IPS DF 4.7 (cell line): ENCODE results near the gene FLACC1.
"Not testable (repeated sequence)": the region's sequence is repeated elsewhere in the genome, so short reads cannot be mapped to it uniquely, and the experiment has no call there.

ENCODE experiments used
- DNase-seq: peaks from one replicate; pipeline ENCODE4 v3.0.0-alpha.2; 2013; ENCODE audit warnings: low spot score; ENCODE audit errors: extremely low read depth

FLACC1 gene, protein sequence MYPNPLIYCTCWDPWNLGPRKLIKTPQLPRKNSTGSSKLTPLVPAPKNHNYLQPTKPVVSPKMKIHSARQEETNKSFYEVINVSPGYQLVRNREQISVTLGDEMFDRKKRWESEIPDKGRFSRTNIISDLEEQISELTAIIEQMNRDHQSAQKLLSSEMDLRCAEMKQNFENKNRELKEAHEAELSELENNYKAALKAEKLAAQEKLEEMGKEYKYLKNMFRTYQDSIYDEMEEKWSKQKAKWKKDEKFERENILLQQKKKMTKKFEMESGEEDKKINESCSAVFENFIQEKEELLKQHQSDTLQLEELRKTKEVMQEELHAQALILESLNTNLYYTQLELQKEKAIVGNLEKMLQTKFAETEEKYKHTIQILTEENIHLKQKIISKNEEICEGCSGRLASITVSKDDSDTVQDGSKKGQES

GRCh38 chr2:201357221-201357620, at the start of gene FLACC1:
FLACC1 (minus strand) TSS chr2:201357345; CDS start chr2:201351404, 5,941 bp downstream.
- peak; percentile 44 for DNase-seq

DNA sequence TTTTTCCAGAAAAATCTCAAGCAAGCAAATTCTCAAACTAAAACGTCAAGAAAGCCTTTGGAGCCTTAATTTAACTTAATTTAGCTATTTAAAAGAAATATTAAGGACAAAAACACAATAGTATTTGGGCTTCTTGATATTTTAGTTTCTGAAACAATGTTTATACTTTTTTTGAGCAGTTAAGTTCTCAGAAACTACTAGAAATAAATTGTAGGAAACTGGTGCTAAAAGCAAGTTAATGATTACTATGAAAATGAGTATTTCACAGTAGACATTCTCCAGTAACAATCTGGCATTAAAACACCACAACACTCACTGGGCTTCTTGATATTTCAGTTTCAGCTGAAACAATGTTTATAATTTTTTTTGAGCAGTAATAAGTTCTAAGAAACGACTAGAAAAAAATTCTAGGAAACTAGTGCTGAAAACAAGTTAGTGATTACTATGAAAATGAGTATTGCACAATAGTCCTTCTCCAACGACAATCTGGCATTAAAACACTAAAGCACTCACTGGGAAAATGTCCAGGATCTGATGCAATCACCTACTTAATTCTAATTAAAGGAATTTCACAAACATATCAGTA, 49.0 kb upstream of the FLACC1 start:
- DNase-seq = no peak

- no peak for DNase-seq
Observed at GRCh38 chr2:201404699-201405280, 47.6 kb upstream of the FLACC1 start.

- DNase-seq = no peak
Observed at GRCh38 chr2:201403880-201404279, 46.7 kb upstream of the FLACC1 start.

DNA sequence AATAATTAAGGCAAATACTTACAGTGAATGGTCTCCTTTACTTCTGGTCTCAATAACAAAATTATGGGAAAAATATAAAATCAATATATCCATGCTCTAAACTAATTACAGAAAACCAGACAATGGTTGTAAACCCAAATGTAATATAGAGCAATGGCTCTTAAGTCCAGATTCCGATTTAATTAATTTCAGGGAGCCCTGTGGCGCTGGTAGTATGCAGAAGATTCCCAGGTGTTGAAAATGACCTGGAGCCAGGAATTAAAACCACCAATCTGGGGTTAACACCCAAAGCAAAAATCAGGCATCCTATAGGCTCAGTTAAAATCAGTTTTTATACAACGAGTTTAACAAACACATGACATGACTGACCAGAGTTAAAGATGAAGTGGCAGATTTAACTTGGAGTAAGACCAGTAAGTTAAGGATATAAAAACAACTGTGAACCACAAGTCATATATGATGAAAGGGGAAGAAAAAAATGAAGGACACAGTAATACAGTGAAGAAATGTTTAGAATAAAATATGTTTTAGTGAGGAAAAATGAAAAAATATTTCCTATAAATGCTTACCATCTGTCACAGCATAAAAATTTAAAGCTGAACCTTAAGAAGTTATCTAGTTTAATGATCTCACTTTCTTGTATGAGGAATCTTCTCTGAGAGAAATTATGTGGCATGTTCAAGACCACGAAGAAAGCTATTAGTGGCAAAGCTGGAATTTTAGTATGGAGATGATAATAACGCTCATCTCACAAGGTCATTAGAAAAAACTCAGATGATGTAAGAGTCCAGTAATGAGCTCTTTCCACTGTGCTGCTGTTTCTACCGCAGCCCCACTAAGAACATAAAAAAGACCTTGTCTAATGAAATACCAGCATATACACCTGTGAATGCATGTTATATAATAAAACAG, 45.8 kb upstream of the FLACC1 start:
- no peak for DNase-seq

- DNase-seq = no peak
Observed at GRCh38 chr2:201401815-201402214, 44.7 kb upstream of the FLACC1 start.

DNA sequence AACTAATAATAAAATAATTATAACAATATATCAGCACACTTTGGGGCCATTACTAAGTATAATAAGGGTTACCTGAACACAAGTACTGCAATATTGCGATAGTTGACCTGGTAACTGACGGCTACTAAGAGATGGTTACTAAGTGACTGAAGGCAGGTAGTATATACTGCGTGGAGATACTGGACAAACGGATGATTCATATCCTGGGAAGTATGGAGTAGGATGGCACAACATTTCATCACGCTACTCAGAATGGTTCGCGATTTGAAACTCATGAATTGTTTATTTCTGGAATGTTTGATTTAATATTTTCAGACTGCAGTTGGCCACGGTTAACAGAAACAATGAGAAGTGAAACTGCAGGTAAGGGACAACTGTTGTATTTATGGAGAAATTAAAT, 39.5 kb upstream of the FLACC1 start:
- DNase-seq = no peak

DNA sequence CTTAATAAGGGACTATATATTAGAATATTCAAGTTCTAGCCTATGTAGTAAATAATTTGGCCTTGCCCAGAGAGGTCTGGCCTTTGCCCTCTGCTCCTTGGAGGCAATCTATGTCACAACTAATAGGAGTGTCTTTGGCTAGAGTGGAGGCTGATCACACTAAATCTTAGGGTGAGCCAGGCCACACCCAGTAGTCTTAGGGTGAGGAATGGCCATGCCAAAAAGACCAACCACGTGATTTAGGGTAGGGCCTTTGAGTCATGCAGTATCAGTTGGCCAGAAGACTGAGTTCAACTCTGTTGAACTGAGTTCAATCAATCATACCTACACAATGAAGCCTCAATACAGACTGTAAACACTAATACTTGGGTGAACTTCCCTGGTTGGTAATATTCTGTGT, 26.0 kb upstream of the FLACC1 start:
- DNase-seq = no peak

DNA sequence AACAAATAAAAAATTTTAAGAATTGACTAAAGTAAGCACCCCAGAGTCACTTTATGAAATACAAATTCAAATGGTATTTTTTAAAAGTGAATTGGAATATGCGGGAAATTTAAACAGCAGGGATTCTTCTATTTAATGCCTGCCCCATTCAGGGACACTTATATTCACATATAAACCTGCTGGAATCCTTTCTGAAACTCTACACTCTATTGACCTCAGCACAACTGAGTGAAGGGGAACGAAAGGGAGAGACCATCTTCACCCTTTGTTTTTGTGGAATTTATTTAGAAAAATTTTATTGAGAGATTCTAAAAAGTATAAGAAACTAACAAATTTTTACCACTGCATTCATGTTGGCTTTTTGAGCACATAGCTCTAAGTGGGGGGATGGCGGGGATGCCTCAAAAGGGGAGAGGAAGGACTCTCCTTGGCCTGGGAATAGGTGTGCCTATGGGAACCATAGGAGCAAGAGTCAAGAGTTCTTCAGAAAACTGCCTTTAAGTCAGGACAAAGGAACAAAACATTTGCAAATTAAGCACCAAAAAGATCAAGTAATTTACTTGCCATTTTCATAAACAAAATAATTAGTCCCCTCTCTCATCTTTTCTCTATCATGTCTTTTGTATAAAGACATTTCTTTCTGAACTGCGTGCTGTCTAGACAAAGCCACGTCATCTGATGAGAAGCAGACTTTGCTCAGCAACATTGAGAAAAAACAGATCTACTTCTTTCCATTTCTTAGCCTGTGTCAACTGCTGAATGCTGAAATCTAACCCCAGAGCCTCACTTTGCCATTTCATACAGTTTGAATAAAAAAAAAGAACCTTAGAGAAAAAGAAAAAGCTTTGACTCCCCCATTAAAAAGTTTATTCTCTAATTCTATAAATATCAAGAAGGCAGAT, 21.6 kb upstream of the FLACC1 start:
- DNase-seq = no peak

DNA sequence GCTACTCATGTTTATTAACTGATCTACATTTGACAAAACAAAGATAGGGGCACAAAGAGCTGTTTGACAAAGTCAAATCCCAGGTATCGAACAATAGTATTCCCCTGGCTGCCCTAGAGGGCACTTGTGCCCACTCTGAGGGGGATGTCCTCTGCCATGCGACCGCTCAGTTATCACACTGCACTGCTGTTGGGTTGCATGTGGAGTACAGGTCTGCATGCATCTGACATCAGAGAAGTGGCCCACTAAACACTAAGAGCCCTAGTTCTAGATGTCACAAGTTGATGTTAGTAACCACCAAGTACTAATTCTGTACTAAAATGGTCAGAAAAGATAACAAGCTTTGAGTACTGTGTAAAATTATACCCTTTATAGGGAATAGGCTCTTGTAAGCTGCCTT, 20.1 kb upstream of the FLACC1 start:
- no peak for DNase-seq

GRCh38 chr2:201369775-201370174, 12.6 kb upstream of the FLACC1 start:
- DNase-seq = no peak

DNA sequence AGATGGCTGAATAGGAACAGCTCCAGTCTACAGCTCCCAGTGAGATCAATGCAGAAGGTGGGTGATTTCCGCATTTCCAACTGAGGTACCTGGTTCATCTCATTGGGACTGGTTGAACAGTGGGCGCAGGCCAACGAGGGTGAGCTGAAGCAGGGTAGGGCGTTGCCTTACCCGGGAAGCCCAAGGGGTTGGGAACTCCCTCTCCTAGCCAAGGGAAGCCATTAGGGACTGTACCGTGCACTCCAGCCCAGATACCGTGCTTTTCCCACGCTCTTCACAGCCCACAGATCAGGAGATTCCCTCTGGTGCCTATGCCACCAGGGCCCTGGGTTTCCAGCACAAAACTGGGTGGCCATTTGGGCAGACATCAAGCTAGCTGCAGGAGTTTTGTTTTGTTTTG, 12.2 kb upstream of the FLACC1 start:
- DNase-seq = not testable (repeated sequence)

DNA sequence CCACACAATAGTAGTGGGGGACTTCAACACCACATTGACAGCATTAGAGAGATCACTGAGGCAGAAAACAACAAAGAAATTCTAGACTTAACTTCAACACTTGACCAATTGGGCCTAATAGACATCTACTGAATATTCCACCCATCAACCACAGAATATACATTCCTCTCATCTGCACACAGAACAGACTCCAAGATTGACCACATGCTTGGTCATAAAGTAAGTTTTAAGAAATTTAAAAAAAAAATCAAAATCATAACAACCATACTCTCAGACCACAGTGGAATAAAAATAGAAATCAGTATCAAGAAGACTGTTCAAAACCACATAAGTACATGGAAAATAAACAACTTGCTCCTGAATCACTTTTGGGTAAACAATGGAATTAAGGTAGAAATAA, 9.0 kb upstream of the FLACC1 start:
- no peak for DNase-seq

DNA sequence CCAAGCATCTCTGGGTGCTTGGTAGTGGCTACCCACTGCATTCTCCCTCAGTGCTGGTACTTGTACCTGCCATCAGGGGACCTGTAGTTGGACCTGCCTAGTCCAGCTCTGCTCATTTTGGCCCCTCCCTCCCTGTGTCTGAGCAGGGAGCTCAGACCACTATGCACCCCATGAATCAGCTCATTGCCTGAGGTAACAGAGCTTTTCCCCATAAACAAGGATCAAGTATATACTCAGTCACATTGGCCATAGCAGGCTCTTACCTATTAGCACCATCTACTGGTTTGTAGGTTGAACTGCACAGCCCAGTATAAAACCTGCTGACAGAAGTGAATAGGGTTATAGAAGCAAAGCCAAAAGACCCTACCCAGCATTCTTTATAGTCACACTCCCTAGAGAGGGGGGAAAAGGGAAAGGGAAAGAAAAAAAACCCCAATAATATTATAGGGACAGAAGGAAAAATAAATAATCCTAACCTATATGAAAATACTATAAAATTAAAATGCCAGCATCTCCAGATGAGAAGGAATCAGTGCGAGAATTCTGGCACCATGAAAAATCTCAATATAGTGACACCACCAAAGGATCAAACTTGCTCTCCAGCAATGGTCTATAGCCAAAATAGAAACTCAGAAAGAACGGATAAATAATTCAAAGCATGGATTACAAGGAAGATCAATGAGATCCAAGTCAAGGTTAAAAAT, 6.9 kb upstream of the FLACC1 start:
- DNase-seq = no peak

DNA sequence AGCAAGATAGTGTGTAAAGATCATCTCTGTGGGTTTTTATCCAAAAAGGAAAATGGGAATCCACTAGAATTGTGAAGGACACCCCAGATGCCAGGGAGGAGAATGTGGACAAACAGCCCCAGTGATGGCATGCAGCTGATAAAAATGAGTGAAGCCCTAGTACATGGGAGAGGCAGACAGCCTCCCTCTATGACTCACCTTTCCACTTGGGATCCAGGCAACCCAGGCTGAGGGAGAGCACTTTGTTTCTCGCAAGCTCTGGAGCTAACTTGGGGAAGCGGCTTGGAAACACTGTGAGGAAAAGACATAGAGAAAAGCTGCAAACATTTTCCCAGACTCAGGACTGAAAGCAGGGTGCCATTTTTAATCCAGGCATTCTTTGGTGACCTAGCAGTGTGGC, 5.3 kb upstream of the FLACC1 start:
- no peak for DNase-seq

GRCh38 chr2:201361078-201361733, 4.1 kb upstream of the FLACC1 start:
- DNase-seq = no peak

DNA sequence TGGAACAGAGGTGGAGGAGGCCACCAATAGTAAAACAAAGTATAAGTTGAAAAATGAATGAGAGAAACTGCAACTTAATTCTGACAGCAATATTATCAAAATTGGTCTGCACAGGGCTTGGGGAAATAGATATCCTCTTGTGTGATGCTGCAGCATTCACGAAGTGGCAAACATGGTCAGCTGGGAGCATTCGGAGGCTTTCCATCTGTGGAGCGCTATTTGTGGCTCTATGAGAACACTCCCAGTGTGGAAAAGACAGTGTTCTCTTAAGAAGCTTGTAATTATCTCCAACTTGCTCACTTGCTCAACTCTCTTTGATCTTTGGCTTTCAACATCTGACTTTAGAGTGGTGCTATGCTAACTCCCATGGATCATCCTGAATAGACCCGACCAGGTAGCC, 3.1 kb upstream of the FLACC1 start:
- no peak for DNase-seq

DNA sequence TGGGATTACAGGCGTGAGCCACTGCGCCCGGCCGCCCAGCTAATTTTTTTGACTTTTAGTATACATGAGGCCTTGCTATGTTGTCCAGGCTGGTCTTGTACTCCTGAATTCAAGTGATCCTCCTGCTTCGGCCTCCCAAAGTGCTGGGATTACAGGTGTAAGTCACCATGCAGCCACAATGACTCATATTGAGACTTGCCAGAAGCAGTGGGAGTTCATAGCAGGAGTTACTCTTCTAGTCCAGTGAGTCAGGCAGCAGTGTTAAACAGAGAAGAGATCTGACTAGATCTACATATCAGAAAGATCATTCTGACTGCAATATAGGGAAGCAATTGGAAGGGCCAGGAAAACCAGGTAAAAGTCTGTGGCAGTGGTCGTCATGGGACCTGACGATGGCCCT, 1.5 kb upstream of the FLACC1 start:
- no peak for DNase-seq

- DNase-seq = no peak
Observed at GRCh38 chr2:201353116-201353515, 4.0 kb downstream of the FLACC1 start.

- DNase-seq = no peak
Observed at GRCh38 chr2:201350879-201351278, 6.3 kb downstream of the FLACC1 start.
